H9 (cell line): ENCODE measurements around the gene BTBD19. TPM values are rescaled to one million over a fixed set of nuclear protein-coding genes. Genes with fewer than 3 reads are reported as not detected.
"Not testable (repeated sequence)": the region's sequence is repeated elsewhere in the genome, so short reads cannot be mapped to it uniquely, and the experiment has no call there.

Experiments
- DNase-seq: peaks from one replicate; pipeline ENCODE4 v3.0.0-alpha.2; 2017
- H2AFZ ChIP-seq: one replicate; pipeline ENCODE4 v1.6.1; 2013; ENCODE audit warnings: mild to moderate bottlenecking, low read length, control low read depth, moderate library complexity
- H2AK5ac ChIP-seq: 2 replicates; pipeline ENCODE4 v1.6.1; 2013; ENCODE audit warnings: low read length, control low read depth, mixed read lengths; ENCODE audit not compliant: insufficient read length
- H2BK120ac ChIP-seq: one replicate; pipeline ENCODE4 v1.6.1; 2013; ENCODE audit warnings: low read depth, mild to moderate bottlenecking, low read length, control low read depth, inconsistent platforms; ENCODE audit not compliant: poor library complexity, severe bottlenecking
- H2BK12ac ChIP-seq: 2 replicates; pipeline ENCODE4 v1.6.1; 2013; ENCODE audit warnings: low read length, control low read depth, mixed read lengths, low read depth; ENCODE audit not compliant: insufficient read length
- H2BK15ac ChIP-seq: 2 replicates; pipeline ENCODE4 v1.6.1; 2013; ENCODE audit warnings: low read depth, low read length, control low read depth
- H2BK20ac ChIP-seq: one replicate; pipeline ENCODE4 v1.6.1; 2013; ENCODE audit warnings: low read depth, mild to moderate bottlenecking, low read length, control low read depth, inconsistent platforms; ENCODE audit not compliant: poor library complexity, severe bottlenecking
- H2BK5ac ChIP-seq: 2 replicates; pipeline ENCODE4 v1.6.1; 2013; ENCODE audit warnings: low read length, control low read depth, mixed read lengths; ENCODE audit not compliant: insufficient read length
- H3K14ac ChIP-seq: 2 replicates; pipeline ENCODE4 v1.6.1; 2013; ENCODE audit warnings: low read length, control low read depth; ENCODE audit not compliant: insufficient read depth
- H3K18ac ChIP-seq: 2 replicates; pipeline ENCODE4 v1.6.1; 2013; ENCODE audit warnings: low read depth, mild to moderate bottlenecking, mixed read lengths, low read length, control low read depth; ENCODE audit not compliant: insufficient read length
- H3K23ac ChIP-seq: 2 replicates; pipeline ENCODE4 v1.6.1; 2013; ENCODE audit warnings: low read length, control low read depth, mixed read lengths, low read depth; ENCODE audit not compliant: insufficient read length
- H3K23me2 ChIP-seq: 2 replicates; pipeline ENCODE4 v1.6.1; 2013; ENCODE audit warnings: low read depth, mild to moderate bottlenecking, mixed read lengths, low read length, control low read depth; ENCODE audit not compliant: insufficient read length, poor library complexity, severe bottlenecking
- H3K27ac ChIP-seq: 2 replicates; pipeline ENCODE4 v1.5.1; 2013; ENCODE audit warnings: low read length, control low read depth, mixed read lengths, low read depth; ENCODE audit not compliant: insufficient read length
- H3K27me3 ChIP-seq: 2 replicates; pipeline ENCODE4 v1.6.1; 2013; ENCODE audit warnings: low read length, control low read depth, inconsistent platforms; ENCODE audit not compliant: insufficient read depth
- H3K4ac ChIP-seq: 2 replicates; pipeline ENCODE4 v1.6.1; 2013; ENCODE audit warnings: low read depth, mild to moderate bottlenecking, control low read depth, inconsistent platforms, low read length, moderate library complexity
- H3K4me1 ChIP-seq: 2 replicates; pipeline ENCODE4 v1.6.1; 2013; ENCODE audit warnings: low read length, control low read depth, inconsistent platforms; ENCODE audit not compliant: insufficient read depth
- H3K4me2 ChIP-seq: 2 replicates; pipeline ENCODE4 v1.6.1; 2013; ENCODE audit warnings: low read length, control low read depth, mixed read lengths; ENCODE audit not compliant: insufficient read length, insufficient read depth
- H3K56ac ChIP-seq: 2 replicates; pipeline ENCODE4 v1.6.1; 2013; ENCODE audit warnings: low read depth, mild to moderate bottlenecking, mixed read lengths, low read length, control low read depth; ENCODE audit not compliant: insufficient read length
- H3K79me1 ChIP-seq: 2 replicates; pipeline ENCODE4 v1.6.1; 2013; ENCODE audit warnings: low read depth, mild to moderate bottlenecking, moderate library complexity, low read length, control low read depth, inconsistent platforms; ENCODE audit not compliant: insufficient read depth, poor library complexity, severe bottlenecking
- H3K79me2 ChIP-seq: 2 replicates; pipeline ENCODE4 v1.6.1; 2013; ENCODE audit warnings: low read length, control low read depth, inconsistent platforms; ENCODE audit not compliant: insufficient read depth
- H3K9ac ChIP-seq: 2 replicates; pipeline ENCODE4 v1.6.1; 2013; ENCODE audit warnings: low read length, control low read depth, mixed read lengths; ENCODE audit not compliant: insufficient read length; ENCODE audit errors: extremely low read depth
- H3K9me3 ChIP-seq: one replicate; pipeline ENCODE4 v1.6.1; 2013; ENCODE audit warnings: low read depth, low read length, inconsistent platforms; ENCODE audit not compliant: control insufficient read depth
- H3T11ph ChIP-seq: one replicate; pipeline ENCODE4 v1.6.1; 2013; ENCODE audit warnings: mild to moderate bottlenecking, low read length, control low read depth, inconsistent platforms
- H4K20me1 ChIP-seq: one replicate; pipeline ENCODE4 v1.6.1; 2013; ENCODE audit not compliant: control insufficient read depth, insufficient read length, insufficient read depth
- H4K5ac ChIP-seq: 2 replicates; pipeline ENCODE4 v1.6.1; 2013; ENCODE audit warnings: low read depth, mild to moderate bottlenecking, mixed read lengths, low read length, control low read depth; ENCODE audit not compliant: insufficient read length
- H4K8ac ChIP-seq: replicated peaks from 2 replicates; pipeline ENCODE4 v1.6.1; 2013; ENCODE audit warnings: low read length, control low read depth, mixed read lengths, low read depth; ENCODE audit not compliant: insufficient read length
- H4K91ac ChIP-seq: 2 replicates; pipeline ENCODE4 v1.6.1; 2013; ENCODE audit warnings: low read depth, mild to moderate bottlenecking, moderate library complexity, mixed read lengths, low read length, control low read depth; ENCODE audit not compliant: insufficient read length
- H3K27ac Mint-ChIP-seq, 3 experiments: 2 replicates in 2 of 3; 3 replicates in 1 of 3; pipeline ENCODE4 v1.8.0; 2020 to 2021; ENCODE audit warnings: mixed read lengths in 3 of 3, mild to moderate bottlenecking in 1 of 3, moderate library complexity in 1 of 3
- H3K27me3 Mint-ChIP-seq: 2 replicates; pipeline ENCODE4 v1.8.0; 2021; ENCODE audit warnings: low read depth, mild to moderate bottlenecking, moderate library complexity, mixed read lengths
- H3K36me3 Mint-ChIP-seq, 3 experiments: 2 replicates in 2 of 3; 3 replicates in 1 of 3; pipeline ENCODE4 v1.8.0; 2020 to 2021; ENCODE audit warnings: low read depth in 3 of 3, mixed read lengths in 3 of 3; ENCODE audit not compliant: insufficient read depth in 1 of 3
- H3K4me1 Mint-ChIP-seq, 2 experiments: 2 replicates each; pipeline ENCODE4 v1.8.0; 2020; ENCODE audit warnings: mixed read lengths in 2 of 2
- H3K4me3 Mint-ChIP-seq, 2 experiments: 2 replicates in 1 of 2; 3 replicates in 1 of 2; pipeline ENCODE4 v1.8.0; 2020 to 2021; ENCODE audit warnings: mild to moderate bottlenecking in 2 of 2, mixed read lengths in 2 of 2, moderate library complexity in 1 of 2
- H3K9me3 Mint-ChIP-seq, 2 experiments: 2 replicates in 1 of 2; 3 replicates in 1 of 2; pipeline ENCODE4 v1.8.0; 2020; ENCODE audit warnings: mild to moderate bottlenecking in 2 of 2, mixed read lengths in 2 of 2, moderate library complexity in 1 of 2
- CTCF ChIP-seq: fragments of 200-600 bp; sonication (generic); conservative IDR thresholded peaks from 3 replicates; pipeline ENCODE4 v1.8.0; 2021; ENCODE audit warnings: antibody characterized with exemption, mild to moderate bottlenecking
- WGBS: extraction: QIAGEN DNeasy Blood & Tissue Kit; methylation state at CpG from one replicate; pipeline ENCODE4 v1.1.7; 2013; ENCODE audit warnings: missing lambda C conversion rate, low lambda C conversion rate, mixed read lengths; ENCODE audit not compliant: insufficient read length; ENCODE audit errors: extremely low coverage; 5-methylcytosine and 5-hydroxymethylcytosine counted together
- total RNA-seq: library from RNA; stranded (reverse); gene quantifications from 2 replicates; pipeline ENCODE4 v1.2.1, GENCODE V29; 2021

The BTBD19 gene
- total RNA-seq, 1 experiment from 2014 or later, result 1.9 TPM

- Histone ChIP-seq H2BK120ac (no peak overlapping the region), H3K27ac (no peak overlapping the region), H3K56ac (no peak overlapping the region), H3K18ac (peak overlapping the region; percentile 53), H4K91ac (no peak overlapping the region), H3K14ac (peak overlapping the region; percentile 82), H3K79me1 (no peaks in the 10 kb centered on the region), H3K23ac (no peak overlapping the region), H3K9ac (no peak overlapping the region), H2AFZ (no peak overlapping the region), H3K4me2 (peak overlapping the region; percentile 47), H3K27me3 (no peaks in the 10 kb centered on the region), H4K5ac (no peak overlapping the region), H4K8ac (no peak overlapping the region), H2AK5ac (no peak overlapping the region), H3K4ac (no peak overlapping the region), H3K9me3 (no peaks in the 10 kb centered on the region), H2BK15ac (no peak overlapping the region), H2BK5ac (no peak overlapping the region), H3T11ph (no peak overlapping the region), H2BK20ac (no peak overlapping the region), H4K20me1 (no peaks in the 10 kb centered on the region), H3K23me2 (peaks cover 7% of the 10 kb centered on the region), H2BK12ac (no peak overlapping the region), H3K79me2 (no peaks in the 10 kb centered on the region), H3K4me1 (peaks cover 4% of the 10 kb centered on the region; the same call in 1 of the 2 replicates)
- WGBS, result no CpG with 5 or more reads among the region's 48 CpGs
- Mint-ChIP-seq H3K27ac (no peak overlapping the region), H3K4me3 (peak overlapping the region; percentile 52 to 64), H3K4me1 (peaks cover 26 to 37% of the 10 kb centered on the region in 2 experiments), H3K36me3 (peaks cover 0 to 5% (median 2%) of the 10 kb centered on the region in 3 experiments; a peak in 2 of 7 replicates), H3K9me3 (no peaks in the 10 kb centered on the region), H3K27me3 (no peaks in the 10 kb centered on the region; the same call in 1 of the 2 replicates)
- DNase-seq, result peak; percentile 57
- TF ChIP-seq CTCF, result no peak
Observed at GRCh38 chr1:44812822-44813543, 4.7 kb downstream of the BTBD19 start.

- not testable (repeated sequence) for H3K36me3 Mint-ChIP-seq, H2AK5ac ChIP-seq, H2BK20ac ChIP-seq, H4K5ac ChIP-seq, H3K9me3 Mint-ChIP-seq, H3K4me2 ChIP-seq, H4K91ac ChIP-seq, H3K4me3 Mint-ChIP-seq, H2BK5ac ChIP-seq, H3K14ac ChIP-seq, H3K9ac ChIP-seq, H3K4ac ChIP-seq, H3K79me2 ChIP-seq, H4K8ac ChIP-seq, H3K27ac ChIP-seq, H4K20me1 ChIP-seq, H2BK15ac ChIP-seq, H3K18ac ChIP-seq, H2BK120ac ChIP-seq, H3K79me1 ChIP-seq, H3K56ac ChIP-seq, H2AFZ ChIP-seq, DNase-seq, H3K23ac ChIP-seq, H2BK12ac ChIP-seq, H3K9me3 ChIP-seq, H3K27me3 ChIP-seq, H3K27me3 Mint-ChIP-seq, H3T11ph ChIP-seq, H3K4me1 ChIP-seq
- 0 out of 7 replicates have a peak overlapping the region, but pooled peaks of 1 of the 3 experiments have one; percentile 56 for H3K27ac Mint-ChIP-seq
- H3K23me2 ChIP-seq, result peaks cover 12% of the 10 kb centered on the region
- WGBS, result no CpG with 5 or more reads among the region's 9 CpGs
- peaks cover 23 to 33% of the 10 kb centered on the region in 2 experiments for H3K4me1 Mint-ChIP-seq
Observed at GRCh38 chr1:44815926-44816325, 7.6 kb downstream of the BTBD19 start.
